ENCODE measurements around the gene CAPN5. TPM values are rescaled to one million over a fixed set of nuclear protein-coding genes. Genes with fewer than 3 reads are reported as not detected.
A peak's percentile ranks its signal among the peaks of the same experiment; 100 is the strongest.

Gene CAPN5
- total RNA-seq, 4 donors from 2014 or later: 4.0 to 11.3 (median 6.0) TPM

DNA sequence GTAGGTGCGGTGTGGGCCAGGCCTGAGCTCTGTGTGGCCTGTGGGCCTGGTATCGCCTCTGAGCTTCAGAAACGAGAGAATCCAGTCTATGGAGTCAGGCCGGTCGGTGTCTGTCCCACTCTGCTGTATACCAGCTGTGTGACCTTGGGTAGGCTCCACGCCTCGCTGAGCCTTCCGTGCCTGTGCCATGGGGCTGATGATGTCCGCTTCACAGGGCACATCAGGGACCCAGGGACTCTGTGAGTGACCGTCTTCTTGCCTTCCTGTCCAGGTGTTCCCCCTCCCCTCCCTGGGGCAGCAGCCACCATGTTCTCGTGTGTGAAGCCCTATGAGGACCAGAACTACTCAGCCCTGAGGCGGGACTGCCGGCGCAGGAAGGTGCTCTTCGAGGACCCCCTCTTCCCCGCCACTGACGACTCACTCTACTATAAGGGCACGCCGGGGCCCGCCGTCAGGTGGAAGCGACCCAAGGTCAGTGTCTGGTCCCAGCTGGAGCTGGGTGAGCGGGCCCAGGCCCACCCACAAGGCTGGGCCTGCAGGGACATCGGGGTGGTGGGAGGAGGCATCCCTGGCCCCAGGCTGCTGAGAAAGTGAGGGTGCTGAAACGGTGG is 17.9 kb downstream of the CAPN5 start:
- WGBS: 95% methylated on average over 24 of the region's 25 CpGs
- Histone ChIP-seq H3K9me3 (no peaks in the 10 kb centered on the region), H3K36me3 (peaks cover 0 to 9% (median 2%) of the 10 kb centered on the region in 4 donors), H3K4me1 (peaks cover 16 to 35% (median 26%) of the 10 kb centered on the region in 4 donors), H3K27ac (replicated peaks in 1 of 4) (no peak overlapping the region), H3K27me3 (no peaks in the 10 kb centered on the region), H3K4me3 (no peak overlapping the region)
- TF ChIP-seq EP300 (IDR thresholded peaks at IDR 0.05) (no peak), POLR2AphosphoS5 (IDR thresholded peaks at IDR 0.05) (no peak), POLR2A (IDR thresholded peaks at IDR 0.05; ENCODE audit: low read depth) (no peak)
- TF ChIP-seq, protein P1, sequence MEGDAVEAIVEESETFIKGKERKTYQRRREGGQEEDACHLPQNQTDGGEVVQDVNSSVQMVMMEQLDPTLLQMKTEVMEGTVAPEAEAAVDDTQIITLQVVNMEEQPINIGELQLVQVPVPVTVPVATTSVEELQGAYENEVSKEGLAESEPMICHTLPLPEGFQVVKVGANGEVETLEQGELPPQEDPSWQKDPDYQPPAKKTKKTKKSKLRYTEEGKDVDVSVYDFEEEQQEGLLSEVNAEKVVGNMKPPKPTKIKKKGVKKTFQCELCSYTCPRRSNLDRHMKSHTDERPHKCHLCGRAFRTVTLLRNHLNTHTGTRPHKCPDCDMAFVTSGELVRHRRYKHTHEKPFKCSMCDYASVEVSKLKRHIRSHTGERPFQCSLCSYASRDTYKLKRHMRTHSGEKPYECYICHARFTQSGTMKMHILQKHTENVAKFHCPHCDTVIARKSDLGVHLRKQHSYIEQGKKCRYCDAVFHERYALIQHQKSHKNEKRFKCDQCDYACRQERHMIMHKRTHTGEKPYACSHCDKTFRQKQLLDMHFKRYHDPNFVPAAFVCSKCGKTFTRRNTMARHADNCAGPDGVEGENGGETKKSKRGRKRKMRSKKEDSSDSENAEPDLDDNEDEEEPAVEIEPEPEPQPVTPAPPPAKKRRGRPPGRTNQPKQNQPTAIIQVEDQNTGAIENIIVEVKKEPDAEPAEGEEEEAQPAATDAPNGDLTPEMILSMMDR (IDR thresholded peaks at IDR 0.05): no peak
- no peak for DNase-seq (ENCODE audit: extremely low spot score)
- intact Hi-C loops (cut with DNase I): loop anchor here (5.0 kb wide), 1 partner anchor 162 kb away; no protein-coding TSS in a partner anchor

DNA sequence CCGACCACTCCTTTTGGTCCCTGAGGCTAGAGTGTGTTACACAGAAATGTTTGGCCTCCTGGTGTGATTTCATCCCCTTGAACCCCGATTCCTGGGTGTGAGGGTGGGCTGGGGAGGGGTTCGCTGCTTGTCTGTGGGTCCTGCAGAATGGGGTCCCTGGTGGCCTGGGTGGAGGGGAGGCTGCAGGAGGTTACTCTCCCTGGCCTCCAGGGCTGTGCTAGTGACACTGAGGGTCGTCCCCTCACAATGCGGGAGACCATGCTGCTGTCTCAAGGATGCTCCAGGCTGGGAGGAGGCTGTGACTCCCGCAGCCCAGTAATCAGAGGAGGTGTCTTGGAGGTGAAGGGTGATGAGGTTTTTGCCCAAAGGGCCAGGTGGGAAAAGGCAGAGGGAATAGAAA is 18.9 kb downstream of the CAPN5 start:
- Histone ChIP-seq H3K27me3 (no peaks in the 10 kb centered on the region), H3K36me3 (peaks cover 0 to 9% (median 2%) of the 10 kb centered on the region in 4 donors), H3K9me3 (no peaks in the 10 kb centered on the region), H3K27ac (replicated peaks in 1 of 4) (no peak overlapping the region), H3K4me3 (no peak overlapping the region), H3K4me1 (peaks cover 16 to 35% (median 26%) of the 10 kb centered on the region in 4 donors)
- intact Hi-C loops (cut with DNase I): loop anchor here (5.0 kb wide), 1 partner anchor 163 kb away; no protein-coding TSS in a partner anchor
- TF ChIP-seq POLR2AphosphoS5 (IDR thresholded peaks at IDR 0.05) (no peak), EP300 (IDR thresholded peaks at IDR 0.05) (no peak), POLR2A (IDR thresholded peaks at IDR 0.05; ENCODE audit: low read depth) (no peak)
- TF ChIP-seq, protein P1 (IDR thresholded peaks at IDR 0.05): no peak
- no peak for DNase-seq (ENCODE audit: extremely low spot score)
- 90% methylated on average over 5 of the region's 6 CpGs for WGBS

DNA sequence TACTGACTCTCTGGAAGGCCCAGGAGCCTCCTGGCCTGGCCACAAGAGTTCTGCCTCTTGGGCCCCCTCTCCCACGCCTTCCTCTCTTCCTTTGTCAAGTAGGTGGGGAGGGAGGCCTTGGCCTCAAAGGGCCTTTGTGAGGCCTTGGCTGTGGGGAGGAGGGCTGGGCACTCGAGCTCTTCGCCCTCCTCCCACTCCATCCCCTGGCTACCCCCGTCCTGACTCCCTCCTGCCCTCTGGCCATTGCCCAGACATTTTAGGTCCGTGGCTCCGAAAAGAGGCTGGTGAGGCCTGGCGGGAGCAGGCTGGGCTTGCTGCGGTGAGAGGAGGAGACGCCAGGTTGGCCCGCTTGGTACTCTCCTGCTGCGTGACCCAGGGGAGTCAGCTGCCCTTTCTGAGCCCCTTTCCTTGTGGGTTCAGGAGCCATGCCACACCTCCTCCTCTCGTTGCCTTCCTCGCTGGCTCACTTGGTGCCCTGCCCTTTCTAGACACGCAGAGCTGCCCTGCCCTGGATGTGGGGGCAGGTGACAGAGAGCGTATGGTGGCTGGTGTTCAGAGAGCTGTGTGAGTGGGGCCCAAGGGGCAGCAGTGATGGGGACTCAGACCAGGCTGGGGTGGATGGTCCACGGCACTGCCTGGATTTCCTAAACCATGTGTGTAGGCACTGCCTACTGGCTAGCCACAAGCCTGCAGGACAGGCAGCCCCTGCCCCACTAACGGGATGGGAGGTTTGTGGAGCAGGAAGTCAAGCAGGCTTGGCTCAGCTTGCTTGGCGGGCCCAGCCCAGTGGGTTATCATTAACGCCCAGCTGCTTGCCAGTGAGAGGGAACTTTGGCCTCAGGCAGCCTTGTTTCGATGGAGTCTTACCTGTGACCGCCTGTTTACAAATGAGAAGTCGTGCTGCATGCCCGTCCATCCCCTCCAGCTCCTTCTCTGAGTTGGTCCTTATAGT is 20.0 kb downstream of the CAPN5 start:
- Histone ChIP-seq H3K4me1 (peaks cover 16 to 39% (median 26%) of the 10 kb centered on the region in 4 donors), H3K27me3 (no peaks in the 10 kb centered on the region), H3K36me3 (peaks cover 0 to 9% (median 2%) of the 10 kb centered on the region in 4 donors), H3K9me3 (no peaks in the 10 kb centered on the region), H3K4me3 (no peak overlapping the region), H3K27ac (replicated peaks in 1 of 4) (peak overlapping the region in 3 of 4 donors; percentile 4 to 31 (median 30))
- WGBS: 88% methylated on average over 17 of the region's 23 CpGs
- intact Hi-C loops (cut with DNase I): loop anchor here (5.0 kb wide), 1 partner anchor 164 kb away; no protein-coding TSS in a partner anchor
- DNase-seq (ENCODE audit: extremely low spot score): no peak
- TF ChIP-seq POLR2A (IDR thresholded peaks at IDR 0.05; ENCODE audit: low read depth): no peak
- TF ChIP-seq EP300 (IDR thresholded peaks at IDR 0.05): no peak
- TF ChIP-seq, protein P1 (IDR thresholded peaks at IDR 0.05): no peak
- TF ChIP-seq POLR2AphosphoS5 (IDR thresholded peaks at IDR 0.05): no peak

DNA sequence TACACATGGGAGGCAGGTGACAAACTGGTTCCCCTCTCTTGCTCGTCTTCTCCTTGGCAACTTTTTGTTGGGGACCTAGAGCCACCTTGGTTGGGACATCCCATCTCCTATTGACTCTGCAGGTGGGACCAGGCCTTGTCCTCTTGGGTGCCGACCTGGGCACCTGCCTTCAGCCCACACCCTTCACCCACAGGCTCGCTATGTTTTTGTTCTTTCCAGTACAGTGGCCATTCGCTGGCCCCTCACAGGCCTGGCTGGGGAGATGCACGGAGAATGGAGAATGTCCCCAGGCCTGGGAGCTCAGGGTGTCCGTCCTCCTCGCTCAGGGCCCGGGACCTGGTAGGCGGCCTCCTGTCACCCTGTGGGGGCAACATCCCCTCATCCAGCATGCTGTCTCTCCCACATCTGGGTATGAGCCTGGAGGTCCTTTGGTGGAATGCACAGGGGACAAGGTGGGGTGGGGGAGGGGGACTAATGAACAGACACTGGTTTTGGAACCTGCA is 21.0 kb downstream of the CAPN5 start:
- H3K4me1 ChIP-seq: peaks cover 7 to 37% (median 17%) of the 10 kb centered on the region in 4 donors
- no peaks in the 10 kb centered on the region for H3K27me3 ChIP-seq
- peaks cover 0 to 9% (median 2%) of the 10 kb centered on the region in 4 donors for H3K36me3 ChIP-seq
- intact Hi-C loops (cut with DNase I): loop anchor here (5.0 kb wide), 1 partner anchor 165 kb away; no protein-coding TSS in a partner anchor
- no peaks in the 10 kb centered on the region for H3K9me3 ChIP-seq
- no peak overlapping the region for H3K27ac ChIP-seq (replicated peaks in 1 of 4)
- WGBS: 100% methylated on average over 7 of the region's 9 CpGs
- TF ChIP-seq, protein P1 (IDR thresholded peaks at IDR 0.05): no peak
- no peak for TF ChIP-seq POLR2A (IDR thresholded peaks at IDR 0.05; ENCODE audit: low read depth)
- TF ChIP-seq POLR2AphosphoS5 (IDR thresholded peaks at IDR 0.05): no peak
- no peak for TF ChIP-seq EP300 (IDR thresholded peaks at IDR 0.05)
- H3K4me3 ChIP-seq: no peak overlapping the region
- no peak for DNase-seq (ENCODE audit: extremely low spot score)
